GM12872 (cell line): Measurements from ENCODE around the gene EFNA1.

Source experiments
- CTCF ChIP-seq: IDR thresholded peaks from 3 replicates; pipeline ENCODE4 v1.5.1; 2011; ENCODE audit warnings: low read depth, mild to moderate bottlenecking, low read length, moderate library complexity; ENCODE audit not compliant: insufficient read depth

The EFNA1 gene

GRCh38 chr1:155127105-155127966, at the start of gene EFNA1:
Gene EFNA1, plus strand, starts transcription at chr1:155127876. Its CDS starts 102 bp downstream, at chr1:155127978.
- TF ChIP-seq CTCF: no peak

- TF ChIP-seq CTCF: no peak
Observed at GRCh38 chr1:155078469-155079209, 49.0 kb upstream of the EFNA1 start, which contains the start of gene EFNA3. Gene EFNA3, plus strand, starts transcription at chr1:155078837. Its CDS starts 105 bp downstream, at chr1:155078942.

- TF ChIP-seq CTCF: no peak
Observed at GRCh38 chr1:155079210-155079486, 48.5 kb upstream of the EFNA1 start.

- no peak for TF ChIP-seq CTCF
Observed at GRCh38 chr1:155079487-155080311, 48.0 kb upstream of the EFNA1 start.

- no peak for TF ChIP-seq CTCF
Observed at GRCh38 chr1:155080312-155081228, 47.1 kb upstream of the EFNA1 start.

- no peak for TF ChIP-seq CTCF
Observed at GRCh38 chr1:155081472-155082300, 46.0 kb upstream of the EFNA1 start.
